PFSK-1 (cell line): ENCODE data around the gene DHRS2.

ENCODE experiments used
- POLR2AphosphoS5 ChIP-seq: IDR thresholded peaks from 2 replicates; pipeline ENCODE4 v1.6.1; 2012; ENCODE audit warnings: low read depth, mild to moderate bottlenecking, control low read depth, low read length, moderate library complexity
- SIN3A ChIP-seq: IDR thresholded peaks from 2 replicates; pipeline ENCODE4 v1.6.1; 2012; ENCODE audit warnings: mild to moderate bottlenecking, low read length, moderate library complexity, borderline replicate concordance; ENCODE audit not compliant: insufficient read depth
- TAF1 ChIP-seq: IDR thresholded peaks from 2 replicates; pipeline ENCODE4 v1.6.1; 2012; ENCODE audit warnings: low read length, control low read depth, borderline replicate concordance; ENCODE audit not compliant: insufficient read depth
- TF ChIP-seq, protein P1 (sequence below), 2 experiments: IDR thresholded peaks; 2 replicates each; pipeline versions ENCODE4 v1.6.1 to v1.8.0; 2011 to 2012; ENCODE audit warnings: low read depth in 2 of 2, low read length in 2 of 2, control low read depth in 1 of 2, inconsistent platforms in 1 of 2, mild to moderate bottlenecking in 1 of 2, moderate library complexity in 1 of 2; ENCODE audit not compliant: insufficient read depth in 1 of 2

DNA sequence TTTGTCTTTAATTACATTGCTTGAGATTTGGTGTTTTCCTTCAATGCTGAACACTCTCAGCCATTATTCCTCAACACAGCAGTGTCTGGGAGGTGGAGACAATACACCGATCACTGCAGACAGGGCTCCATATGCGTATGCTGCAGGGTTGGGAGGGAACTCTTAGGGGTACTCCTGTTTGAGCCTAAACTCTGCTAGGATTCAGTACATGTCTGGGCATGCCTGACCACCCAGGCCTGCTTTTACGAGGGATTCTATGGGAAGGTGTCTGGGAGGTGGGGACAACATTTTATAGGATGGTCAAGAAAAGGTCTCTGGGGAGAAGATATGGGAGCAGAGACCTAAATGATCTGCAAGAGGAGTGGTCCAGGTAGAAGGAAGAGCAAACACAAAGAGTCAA is 34.3 kb downstream of the DHRS2 start:
- TF ChIP-seq TAF1 (no peak), SIN3A (no peak), POLR2AphosphoS5 (no peak)
- TF ChIP-seq, protein P1, sequence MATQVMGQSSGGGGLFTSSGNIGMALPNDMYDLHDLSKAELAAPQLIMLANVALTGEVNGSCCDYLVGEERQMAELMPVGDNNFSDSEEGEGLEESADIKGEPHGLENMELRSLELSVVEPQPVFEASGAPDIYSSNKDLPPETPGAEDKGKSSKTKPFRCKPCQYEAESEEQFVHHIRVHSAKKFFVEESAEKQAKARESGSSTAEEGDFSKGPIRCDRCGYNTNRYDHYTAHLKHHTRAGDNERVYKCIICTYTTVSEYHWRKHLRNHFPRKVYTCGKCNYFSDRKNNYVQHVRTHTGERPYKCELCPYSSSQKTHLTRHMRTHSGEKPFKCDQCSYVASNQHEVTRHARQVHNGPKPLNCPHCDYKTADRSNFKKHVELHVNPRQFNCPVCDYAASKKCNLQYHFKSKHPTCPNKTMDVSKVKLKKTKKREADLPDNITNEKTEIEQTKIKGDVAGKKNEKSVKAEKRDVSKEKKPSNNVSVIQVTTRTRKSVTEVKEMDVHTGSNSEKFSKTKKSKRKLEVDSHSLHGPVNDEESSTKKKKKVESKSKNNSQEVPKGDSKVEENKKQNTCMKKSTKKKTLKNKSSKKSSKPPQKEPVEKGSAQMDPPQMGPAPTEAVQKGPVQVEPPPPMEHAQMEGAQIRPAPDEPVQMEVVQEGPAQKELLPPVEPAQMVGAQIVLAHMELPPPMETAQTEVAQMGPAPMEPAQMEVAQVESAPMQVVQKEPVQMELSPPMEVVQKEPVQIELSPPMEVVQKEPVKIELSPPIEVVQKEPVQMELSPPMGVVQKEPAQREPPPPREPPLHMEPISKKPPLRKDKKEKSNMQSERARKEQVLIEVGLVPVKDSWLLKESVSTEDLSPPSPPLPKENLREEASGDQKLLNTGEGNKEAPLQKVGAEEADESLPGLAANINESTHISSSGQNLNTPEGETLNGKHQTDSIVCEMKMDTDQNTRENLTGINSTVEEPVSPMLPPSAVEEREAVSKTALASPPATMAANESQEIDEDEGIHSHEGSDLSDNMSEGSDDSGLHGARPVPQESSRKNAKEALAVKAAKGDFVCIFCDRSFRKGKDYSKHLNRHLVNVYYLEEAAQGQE (IDR thresholded peaks at IDR 0.05; ENCODE audit: insufficient read depth in 1 of 2, low read depth in 2 of 2, low read length in 2 of 2) = no peak
